CD14-positive monocyte (primary cell): ENCODE measurements around the gene SCAF8. TPM values are rescaled to one million over a fixed set of nuclear protein-coding genes. Genes with fewer than 3 reads are reported as not detected.

Experiments
- DNase-seq, 3 donors: peaks; one replicate each; pipeline ENCODE4 v3.0.0-alpha.2; 2011 to 2022
- H2AFZ ChIP-seq: 2 replicates; pipeline ENCODE4 v1.6.0; 2012; ENCODE audit warnings: mild to moderate bottlenecking, low read depth, low read length, inconsistent platforms; ENCODE audit not compliant: insufficient read depth, poor library complexity, severe bottlenecking
- H3K27ac ChIP-seq, 2 donors: 1 replicate in 1 of 2; 2 replicates in 1 of 2; pipeline ENCODE4 v1.5.1; 2012 to 2013; ENCODE audit warnings: low read length in 2 of 2, control low read depth in 1 of 2, inconsistent platforms in 1 of 2, low read depth in 1 of 2, mild to moderate bottlenecking in 1 of 2
- H3K27me3 ChIP-seq, 2 donors: one replicate each; pipeline versions ENCODE4 v1.6.0 to v1.6.1; 2011 to 2013; ENCODE audit warnings: low read length in 2 of 2; ENCODE audit not compliant: control insufficient read depth in 2 of 2, insufficient read depth in 2 of 2
- H3K36me3 ChIP-seq, 2 donors: replicated peaks in 1 of 2; 1 replicate in 1 of 2; 2 replicates in 1 of 2; pipeline versions ENCODE4 v1.5.1 to v1.6.1; 2012 to 2013; ENCODE audit warnings: low read length in 2 of 2, control low read depth in 1 of 2, inconsistent platforms in 1 of 2, mild to moderate bottlenecking in 1 of 2; ENCODE audit not compliant: insufficient read depth in 2 of 2, control insufficient read depth in 1 of 2
- H3K4me1 ChIP-seq, 2 donors: 1 replicate in 1 of 2; 2 replicates in 1 of 2; pipeline versions ENCODE4 v1.5.1 to v1.6.1; 2012 to 2013; ENCODE audit warnings: low read length in 2 of 2, control low read depth in 1 of 2, inconsistent platforms in 1 of 2, mild to moderate bottlenecking in 1 of 2, moderate library complexity in 1 of 2; ENCODE audit not compliant: insufficient read depth in 2 of 2, control insufficient read depth in 1 of 2
- H3K4me2 ChIP-seq: replicated peaks from 2 replicates; pipeline ENCODE3; 2012; ENCODE audit warnings: low read length, moderate library complexity, mild to moderate bottlenecking; ENCODE audit not compliant: poor library complexity, severe bottlenecking; ENCODE audit errors: extremely low read depth
- H3K4me3 ChIP-seq, 3 experiments: fragments of 200-600 bp in 1 of 3; sonication (generic) in 1 of 3; replicated peaks in 1 of 3; 1 replicate in 2 of 3; 2 replicates in 1 of 3; pipeline ENCODE4 v1.5.1; 2011 to 2013; ENCODE audit warnings: low read length in 3 of 3, mild to moderate bottlenecking in 3 of 3, control low read depth in 2 of 3, low read depth in 2 of 3, inconsistent platforms in 1 of 3, moderate library complexity in 1 of 3
- H3K79me2 ChIP-seq: 2 replicates; pipeline ENCODE4 v1.6.0; 2012; ENCODE audit warnings: mild to moderate bottlenecking, control low read depth, inconsistent platforms, low read length, moderate library complexity; ENCODE audit not compliant: insufficient read depth
- H3K9ac ChIP-seq: 2 replicates; pipeline ENCODE4 v1.6.0; 2017; ENCODE audit warnings: low read length, mild to moderate bottlenecking; ENCODE audit not compliant: insufficient read depth, poor library complexity, severe bottlenecking
- H3K9me3 ChIP-seq, 2 donors: replicated peaks in 1 of 2; 1 replicate in 1 of 2; 2 replicates in 1 of 2; pipeline versions ENCODE4 v1.5.1 to v1.6.1; 2012 to 2013; ENCODE audit warnings: low read length in 2 of 2, control low read depth in 1 of 2; ENCODE audit not compliant: control insufficient read depth in 1 of 2, insufficient read depth in 1 of 2
- H4K20me1 ChIP-seq: 2 replicates; pipeline ENCODE4 v1.6.0; 2012; ENCODE audit warnings: mild to moderate bottlenecking, low read length, control low read depth, moderate library complexity; ENCODE audit not compliant: insufficient read depth
- H3K27ac Mint-ChIP-seq, 7 donors: one replicate each; pipeline ENCODE4 v1.8.0; 2020; ENCODE audit warnings: mild to moderate bottlenecking in 7 of 7, mixed read lengths in 7 of 7, moderate library complexity in 6 of 7, inconsistent platforms in 2 of 7
- H3K27me3 Mint-ChIP-seq, 3 donors: one replicate each; pipeline ENCODE4 v1.8.0; 2021 to 2022; ENCODE audit warnings: low read depth in 3 of 3, mild to moderate bottlenecking in 3 of 3, mixed read lengths in 3 of 3, moderate library complexity in 3 of 3, inconsistent platforms in 1 of 3
- H3K36me3 Mint-ChIP-seq, 2 donors: one replicate each; pipeline ENCODE4 v1.8.0; 2020; ENCODE audit warnings: mixed read lengths in 2 of 2, inconsistent platforms in 1 of 2, mild to moderate bottlenecking in 1 of 2
- H3K4me1 Mint-ChIP-seq: one replicate; pipeline ENCODE4 v1.8.0; 2020; ENCODE audit warnings: mild to moderate bottlenecking, mixed read lengths
- H3K4me3 Mint-ChIP-seq, 2 donors: one replicate each; pipeline ENCODE4 v1.8.0; 2020; ENCODE audit warnings: mild to moderate bottlenecking in 2 of 2, mixed read lengths in 2 of 2, moderate library complexity in 1 of 2
- H3K9me3 Mint-ChIP-seq, 7 donors: one replicate each; pipeline ENCODE4 v1.8.0; 2020 to 2022; ENCODE audit warnings: mixed read lengths in 7 of 7, mild to moderate bottlenecking in 6 of 7, moderate library complexity in 6 of 7, inconsistent platforms in 2 of 7
- WGBS: methylation state at CpG from one replicate; pipeline ENCODE4 v1.1.5; 2013; ENCODE audit warnings: missing lambda C conversion rate; ENCODE audit not compliant: insufficient coverage; 5-methylcytosine and 5-hydroxymethylcytosine counted together
- intact Hi-C, 2 donors: fragments of 100-400 bp; cut with micrococcal nuclease; formaldehyde crosslinking; loops; one replicate each; pipeline versions ENCODE4 v1.15.0 to v1.15.1; 2023
- polyA plus RNA-seq, 3 donors: library from polyadenylated mRNA; depleted of rRNA in 1 of 3; unstranded in 2 of 3; stranded (reverse) in 1 of 3; fragments of 300-500 nt in 2 of 3; fragments of >200 nt in 1 of 3; fragmentation: Illumina TruSeq in 2 of 3; gene quantifications; 1 replicate in 2 of 3; 2 replicates in 1 of 3; pipeline ENCODE4 v1.2.3, GENCODE V29; 2012 to 2021
- TF ChIP-seq, protein P1 (sequence below): fragments of 200-600 bp; IDR thresholded peaks from one replicate; pipeline ENCODE4 v1.8.0; 2022; ENCODE audit warnings: antibody characterized with exemption, mild to moderate bottlenecking

The SCAF8 gene
- polyA plus RNA-seq, 3 donors: 2.8 to 18.5 (median 4.2) TPM

DNA sequence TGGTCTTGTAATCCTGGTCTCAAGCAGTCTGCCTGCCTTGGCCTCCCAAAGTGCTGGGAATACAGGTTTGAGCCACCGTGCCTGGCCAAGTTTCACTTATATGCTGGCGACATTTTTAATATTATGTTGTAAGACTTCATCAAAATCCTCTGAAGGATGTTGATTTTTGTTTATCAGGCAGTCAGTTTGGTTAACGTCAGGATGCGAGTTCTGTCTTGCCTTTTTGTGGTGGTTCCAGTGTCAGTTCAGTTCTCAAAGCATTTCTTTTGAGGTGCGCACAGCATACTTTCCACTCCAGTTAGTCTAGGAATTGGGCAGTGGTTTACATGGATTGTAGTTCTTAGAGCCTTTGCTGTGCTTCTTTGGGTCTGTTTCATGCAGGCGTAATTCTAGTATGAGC, 24.9 kb downstream of the SCAF8 start:
- WGBS: 83% methylated on average over 3 of the region's 6 CpGs
- H3K27me3 ChIP-seq: no peaks in the 10 kb centered on the region
- H3K9me3 ChIP-seq: no peaks in the 10 kb centered on the region
- no peak overlapping the region for H3K4me2 ChIP-seq
- Mint-ChIP-seq H3K4me1 (peaks cover 29% of the 10 kb centered on the region), H3K4me3 (no peak overlapping the region), H3K9me3 (no peaks in the 10 kb centered on the region), H3K27ac (peak overlapping the region in 2 of 7 donors; percentile 17 to 37), H3K36me3 (peaks cover 3 to 15% of the 10 kb centered on the region in 2 donors), H3K27me3 (no peaks in the 10 kb centered on the region)
- no peak overlapping the region for H2AFZ ChIP-seq
- DNase-seq: no peak
- H3K9ac ChIP-seq: no peak overlapping the region
- H4K20me1 ChIP-seq: peaks cover 100% of the 10 kb centered on the region
- TF ChIP-seq, protein P1, sequence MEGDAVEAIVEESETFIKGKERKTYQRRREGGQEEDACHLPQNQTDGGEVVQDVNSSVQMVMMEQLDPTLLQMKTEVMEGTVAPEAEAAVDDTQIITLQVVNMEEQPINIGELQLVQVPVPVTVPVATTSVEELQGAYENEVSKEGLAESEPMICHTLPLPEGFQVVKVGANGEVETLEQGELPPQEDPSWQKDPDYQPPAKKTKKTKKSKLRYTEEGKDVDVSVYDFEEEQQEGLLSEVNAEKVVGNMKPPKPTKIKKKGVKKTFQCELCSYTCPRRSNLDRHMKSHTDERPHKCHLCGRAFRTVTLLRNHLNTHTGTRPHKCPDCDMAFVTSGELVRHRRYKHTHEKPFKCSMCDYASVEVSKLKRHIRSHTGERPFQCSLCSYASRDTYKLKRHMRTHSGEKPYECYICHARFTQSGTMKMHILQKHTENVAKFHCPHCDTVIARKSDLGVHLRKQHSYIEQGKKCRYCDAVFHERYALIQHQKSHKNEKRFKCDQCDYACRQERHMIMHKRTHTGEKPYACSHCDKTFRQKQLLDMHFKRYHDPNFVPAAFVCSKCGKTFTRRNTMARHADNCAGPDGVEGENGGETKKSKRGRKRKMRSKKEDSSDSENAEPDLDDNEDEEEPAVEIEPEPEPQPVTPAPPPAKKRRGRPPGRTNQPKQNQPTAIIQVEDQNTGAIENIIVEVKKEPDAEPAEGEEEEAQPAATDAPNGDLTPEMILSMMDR: no peak
- intact Hi-C loops: no loop called here
- peak overlapping the region in 1 of 2 donors; percentile 55 for H3K27ac ChIP-seq
- peaks cover 100% of the 10 kb centered on the region for H3K79me2 ChIP-seq
- no peak overlapping the region for H3K4me3 ChIP-seq
- peaks cover 0 to 4% of the 10 kb centered on the region in 2 donors for H3K36me3 ChIP-seq
- H3K4me1 ChIP-seq: peaks cover 5 to 9% of the 10 kb centered on the region in 2 donors

DNA sequence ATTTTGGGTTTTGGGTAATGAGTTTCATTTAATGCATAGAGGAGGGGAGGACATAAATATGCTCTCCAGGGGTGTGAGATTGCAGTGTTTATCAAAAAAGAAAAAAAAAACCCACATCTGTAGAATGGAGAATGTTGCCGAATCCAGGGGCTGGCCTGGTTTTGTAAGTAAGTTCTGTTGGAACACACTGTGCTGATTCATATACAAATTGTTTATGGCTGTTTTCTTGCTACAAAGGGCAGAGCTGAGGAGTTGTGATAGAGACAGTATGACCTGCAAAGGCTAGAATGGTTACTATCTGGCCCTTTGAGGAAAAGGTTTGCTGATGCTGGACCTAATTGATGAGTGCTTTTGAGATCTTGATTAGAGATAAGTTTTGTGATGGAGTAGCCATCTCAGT, 30.4 kb downstream of the SCAF8 start:
- Histone ChIP-seq H3K4me2 (no peak overlapping the region), H3K79me2 (peaks cover 99% of the 10 kb centered on the region), H4K20me1 (peaks cover 100% of the 10 kb centered on the region), H3K36me3 (peaks cover 0 to 4% of the 10 kb centered on the region in 2 donors), H3K4me3 (no peak overlapping the region), H3K4me1 (peaks cover 0 to under 1% of the 10 kb centered on the region in 2 donors), H2AFZ (no peak overlapping the region), H3K9me3 (no peaks in the 10 kb centered on the region), H3K27ac (no peak overlapping the region), H3K27me3 (no peaks in the 10 kb centered on the region), H3K9ac (no peak overlapping the region)
- no peaks in the 10 kb centered on the region for H3K9me3 Mint-ChIP-seq
- intact Hi-C loops: no loop called here
- no peak for DNase-seq
- peaks cover 1 to 14% of the 10 kb centered on the region in 2 donors for H3K36me3 Mint-ChIP-seq
- WGBS: 100% methylated on average over 1 of the region's 1 CpG
- no peak overlapping the region for H3K27ac Mint-ChIP-seq
- TF ChIP-seq, protein P1: no peak
- H3K4me1 Mint-ChIP-seq: peaks cover 22% of the 10 kb centered on the region
- H3K4me3 Mint-ChIP-seq: no peak overlapping the region
- H3K27me3 Mint-ChIP-seq: no peaks in the 10 kb centered on the region
